Epithelial cell of proximal tubule (primary cell): Measurements from ENCODE around the gene PTPN1. TPM values are rescaled to one million over a fixed set of nuclear protein-coding genes. Genes with fewer than 3 reads are reported as not detected.

ENCODE experiments used
- DNase-seq: peaks from one replicate; pipeline ENCODE4 v3.0.0-alpha.2; 2011; ENCODE audit warnings: low read depth
- H3K4me3 ChIP-seq: 2 replicates; pipeline ENCODE4 v1.5.1; 2011; ENCODE audit warnings: low read depth, mild to moderate bottlenecking, low read length
- total RNA-seq: library from RNA; depleted of rRNA; stranded (reverse); fragments of >200 nt; gene quantifications from 2 replicates; pipeline ENCODE4 v1.2.3, GENCODE V29; 2015
- TF ChIP-seq, protein P1 (sequence below): conservative IDR thresholded peaks from 2 replicates; pipeline ENCODE4 v1.5.1; 2012; ENCODE audit warnings: low read depth, mild to moderate bottlenecking, low read length

PTPN1 gene
- total RNA-seq, 1 donor from 2014 or later: 41.7 TPM

DNA sequence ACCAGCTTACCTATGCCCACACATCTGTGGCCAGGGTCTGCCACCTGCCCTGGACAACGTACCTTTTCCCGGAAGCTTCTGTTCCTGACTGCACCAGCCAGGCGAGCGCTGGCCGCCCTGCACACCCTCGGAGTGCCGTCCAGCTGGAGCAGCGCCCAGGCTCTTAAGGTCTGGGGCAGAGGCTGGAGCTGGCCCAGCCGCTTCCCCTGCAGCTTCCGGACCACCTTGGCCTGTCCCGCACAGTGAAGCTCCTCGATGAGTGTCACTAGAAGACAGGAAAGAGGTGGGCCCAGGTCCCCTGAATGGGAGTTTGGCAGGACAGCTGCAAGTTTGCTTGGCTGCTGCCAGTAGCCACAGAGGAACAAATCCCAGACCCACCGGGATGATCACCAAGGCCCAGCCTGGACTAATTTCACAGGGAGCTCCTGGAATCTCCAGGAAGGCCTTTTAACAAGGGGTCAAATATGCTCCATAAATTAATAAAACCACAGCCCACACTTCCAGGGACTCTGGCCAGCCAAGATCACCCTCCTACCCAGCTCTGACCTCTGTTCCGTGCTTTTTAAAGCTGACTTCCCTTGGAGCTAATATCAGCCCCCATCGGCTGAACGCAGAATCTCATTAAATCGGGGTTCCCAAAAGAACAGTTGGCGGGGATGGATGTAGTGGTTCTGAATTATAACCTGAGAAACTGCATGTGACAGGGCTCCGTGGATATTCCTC, 82.3 kb downstream of the PTPN1 start:
- TF ChIP-seq, protein P1, sequence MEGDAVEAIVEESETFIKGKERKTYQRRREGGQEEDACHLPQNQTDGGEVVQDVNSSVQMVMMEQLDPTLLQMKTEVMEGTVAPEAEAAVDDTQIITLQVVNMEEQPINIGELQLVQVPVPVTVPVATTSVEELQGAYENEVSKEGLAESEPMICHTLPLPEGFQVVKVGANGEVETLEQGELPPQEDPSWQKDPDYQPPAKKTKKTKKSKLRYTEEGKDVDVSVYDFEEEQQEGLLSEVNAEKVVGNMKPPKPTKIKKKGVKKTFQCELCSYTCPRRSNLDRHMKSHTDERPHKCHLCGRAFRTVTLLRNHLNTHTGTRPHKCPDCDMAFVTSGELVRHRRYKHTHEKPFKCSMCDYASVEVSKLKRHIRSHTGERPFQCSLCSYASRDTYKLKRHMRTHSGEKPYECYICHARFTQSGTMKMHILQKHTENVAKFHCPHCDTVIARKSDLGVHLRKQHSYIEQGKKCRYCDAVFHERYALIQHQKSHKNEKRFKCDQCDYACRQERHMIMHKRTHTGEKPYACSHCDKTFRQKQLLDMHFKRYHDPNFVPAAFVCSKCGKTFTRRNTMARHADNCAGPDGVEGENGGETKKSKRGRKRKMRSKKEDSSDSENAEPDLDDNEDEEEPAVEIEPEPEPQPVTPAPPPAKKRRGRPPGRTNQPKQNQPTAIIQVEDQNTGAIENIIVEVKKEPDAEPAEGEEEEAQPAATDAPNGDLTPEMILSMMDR: no peak
- no peak overlapping the region for H3K4me3 ChIP-seq
- DNase-seq: no peak

DNA sequence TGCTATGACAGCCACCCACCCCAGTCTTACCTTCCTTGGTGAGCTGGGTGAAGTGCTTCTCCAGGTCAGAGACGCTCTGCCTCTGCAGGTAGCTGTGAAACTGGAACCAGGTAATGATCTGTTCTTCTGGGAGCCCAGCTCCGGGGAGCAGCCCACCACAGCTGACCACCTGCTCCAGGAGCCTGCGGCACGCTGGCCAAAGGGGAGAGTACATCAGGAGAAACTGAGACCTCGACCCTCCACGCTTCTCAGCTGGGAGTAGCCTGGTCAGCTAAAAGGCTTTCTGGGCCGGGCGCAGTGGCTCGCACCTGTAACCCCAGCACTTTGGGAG, 82.8 kb downstream of the PTPN1 start:
- DNase-seq: no peak
- TF ChIP-seq, protein P1: no peak
- H3K4me3 ChIP-seq: no peak overlapping the region

DNA sequence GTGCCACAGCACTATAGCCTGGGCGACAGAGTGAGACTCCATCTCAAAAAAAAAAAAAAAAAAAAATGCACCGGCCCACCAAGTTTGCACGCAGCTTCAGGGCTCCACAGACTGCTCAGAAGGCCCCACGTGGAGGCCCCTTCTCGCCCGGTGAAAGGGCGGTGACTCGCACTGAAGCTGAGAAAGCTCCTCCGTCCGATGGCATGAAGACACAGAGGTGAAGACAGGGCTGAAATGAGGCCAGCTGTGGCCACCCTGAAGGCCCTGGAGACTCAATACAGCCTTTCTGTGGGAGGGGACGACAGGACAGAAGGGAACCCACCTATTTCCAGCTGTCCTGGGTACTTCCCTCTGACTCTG, 84.0 kb downstream of the PTPN1 start:
- TF ChIP-seq, protein P1: no peak
- no peak overlapping the region for H3K4me3 ChIP-seq
- no peak for DNase-seq

DNA sequence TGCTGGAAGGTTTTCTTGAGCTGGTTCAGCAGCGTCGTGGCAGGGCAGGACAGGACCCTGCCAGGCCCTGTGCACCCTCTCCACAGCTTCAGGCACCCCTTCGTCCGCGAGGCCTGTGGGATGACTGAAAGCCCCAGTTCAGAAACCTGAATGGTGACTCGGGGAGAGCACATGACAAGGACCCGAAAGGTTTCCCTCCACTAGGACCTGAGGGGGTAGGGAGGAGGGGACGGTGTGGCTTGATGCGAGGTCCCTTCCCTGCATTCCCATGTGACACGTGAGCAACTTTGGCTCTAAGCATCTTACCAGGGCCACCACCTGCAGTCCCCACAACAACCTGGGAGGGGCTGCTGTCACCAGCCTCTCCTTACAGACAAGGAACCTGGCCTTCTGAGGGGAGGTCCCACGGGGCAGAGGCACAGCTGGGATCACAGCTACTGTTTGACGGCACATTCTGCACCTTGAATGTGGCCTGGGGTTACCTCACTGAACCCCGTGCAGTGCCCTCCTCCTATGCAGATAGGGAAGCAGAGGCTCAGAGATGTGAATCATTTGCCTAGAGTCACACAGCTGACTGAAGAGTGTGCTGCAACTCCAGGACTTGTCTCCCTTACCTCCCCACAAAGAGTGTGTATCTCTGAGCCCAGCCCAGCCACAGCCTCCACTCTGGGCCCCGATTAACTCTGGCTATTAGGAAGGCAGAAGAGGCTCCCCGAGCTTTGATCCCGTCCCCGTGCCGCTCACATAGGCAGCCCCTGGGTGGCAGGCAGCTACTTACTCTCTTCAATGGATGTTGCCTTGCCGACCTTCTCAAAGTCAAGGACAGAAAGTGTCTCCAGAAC, 84.6 kb downstream of the PTPN1 start:
- TF ChIP-seq, protein P1: no peak
- no peak for DNase-seq

DNA sequence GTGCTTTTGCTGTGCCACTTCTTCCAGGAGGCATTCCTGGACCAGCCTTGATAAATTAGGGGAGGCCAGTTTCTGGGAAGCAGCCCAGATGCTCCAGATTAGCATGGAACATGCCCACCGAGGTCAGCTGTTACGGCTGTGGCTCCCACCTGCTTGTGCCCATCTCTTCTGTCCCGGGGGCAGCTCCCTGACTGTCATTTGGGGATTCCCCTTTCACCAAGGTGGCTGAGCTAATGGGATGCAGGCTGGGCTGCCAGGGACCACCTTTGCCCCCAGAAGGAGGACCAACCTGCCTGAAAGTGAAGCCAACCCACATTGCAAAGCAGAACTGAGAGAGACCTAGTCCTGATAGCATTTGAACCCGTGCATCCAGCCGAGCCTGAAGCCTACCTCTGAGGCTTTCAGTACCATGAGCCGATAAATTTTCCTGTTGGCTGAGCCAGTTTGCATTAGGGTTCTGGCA, 85.3 kb downstream of the PTPN1 start:
- no peak overlapping the region for H3K4me3 ChIP-seq
- no peak for DNase-seq
- TF ChIP-seq, protein P1: no peak

More for the DNA sequence above, 84.6 kb downstream of the PTPN1 start:
- no peak overlapping the region for H3K4me3 ChIP-seq

DNA sequence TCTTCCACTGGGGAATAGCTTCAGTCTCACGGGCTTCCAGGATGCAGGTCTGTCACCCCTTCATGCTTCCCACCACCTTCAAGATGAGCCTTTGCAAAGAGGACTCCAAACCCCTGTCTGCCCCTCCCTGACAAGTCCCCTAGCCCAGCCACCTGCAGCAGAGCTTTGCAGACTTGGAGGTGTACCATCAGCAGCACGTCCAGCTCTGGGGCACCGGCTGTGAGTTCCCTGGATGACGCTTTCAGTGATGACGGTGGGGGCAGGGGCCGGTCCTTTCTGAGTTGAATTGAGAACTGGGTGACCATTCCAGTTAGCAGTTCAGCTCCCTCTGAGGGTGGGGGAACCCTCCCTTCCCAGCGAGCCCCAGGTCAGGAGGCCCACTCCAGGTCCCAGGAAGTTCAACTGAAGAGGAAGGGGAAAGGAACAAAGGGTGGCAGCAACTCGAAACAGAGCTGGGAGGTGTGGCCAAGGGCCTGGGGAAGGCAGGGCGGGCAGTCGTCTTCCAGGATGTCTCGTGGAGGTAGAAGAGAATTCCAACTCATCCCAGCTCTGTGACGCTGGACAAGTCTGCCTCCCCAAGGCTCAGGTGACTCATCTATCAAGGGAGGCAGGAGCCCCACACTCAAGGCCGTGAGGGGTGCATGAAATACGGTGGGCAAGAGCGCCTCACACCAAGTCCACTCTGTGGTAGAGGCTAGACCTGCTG, 86.0 kb downstream of the PTPN1 start:
- TF ChIP-seq, protein P1: no peak
- no peak for DNase-seq
- no peak overlapping the region for H3K4me3 ChIP-seq
